ENCODE results near the gene CCDC192.

DNA sequence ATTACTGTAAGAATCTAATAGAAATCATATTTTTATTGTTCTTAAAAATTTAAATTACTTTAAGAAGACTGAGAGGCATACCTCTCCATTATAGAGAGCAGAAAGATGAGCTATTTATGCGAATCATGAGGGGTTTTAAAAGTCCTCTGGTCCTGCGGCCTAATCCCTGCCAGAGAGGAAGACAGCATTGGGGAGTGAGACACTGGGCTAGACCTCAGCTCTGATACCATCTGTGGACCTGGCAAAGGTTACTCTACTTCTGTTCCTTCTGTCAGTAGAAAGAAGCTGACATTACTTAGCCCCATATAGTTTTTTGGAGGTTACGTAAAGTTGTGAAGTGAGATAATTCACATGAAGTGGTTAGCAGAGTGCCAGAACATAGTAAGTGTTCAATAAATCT, 103.6 kb downstream of the CCDC192 start:
- TF ChIP-seq ARNT (IDR thresholded peaks at IDR 0.05) (no peak), HDGF (IDR thresholded peaks at IDR 0.05; ENCODE audit: borderline replicate concordance) (no peak), FOXM1 (IDR thresholded peaks at IDR 0.05; ENCODE audit: borderline replicate concordance) (no peak), SUZ12 (IDR thresholded peaks at IDR 0.05) (no peak), TARDBP (IDR thresholded peaks at IDR 0.05) (no peak), BHLHE40 (IDR thresholded peaks at IDR 0.05; ENCODE audit: borderline replicate concordance) (no peak), FOXA1 (IDR thresholded peaks at IDR 0.05) (no peak), SP1 (IDR thresholded peaks at IDR 0.05) (no peak), FOXK2 (IDR thresholded peaks at IDR 0.05) (no peak)
- TF ChIP-seq, protein P1, sequence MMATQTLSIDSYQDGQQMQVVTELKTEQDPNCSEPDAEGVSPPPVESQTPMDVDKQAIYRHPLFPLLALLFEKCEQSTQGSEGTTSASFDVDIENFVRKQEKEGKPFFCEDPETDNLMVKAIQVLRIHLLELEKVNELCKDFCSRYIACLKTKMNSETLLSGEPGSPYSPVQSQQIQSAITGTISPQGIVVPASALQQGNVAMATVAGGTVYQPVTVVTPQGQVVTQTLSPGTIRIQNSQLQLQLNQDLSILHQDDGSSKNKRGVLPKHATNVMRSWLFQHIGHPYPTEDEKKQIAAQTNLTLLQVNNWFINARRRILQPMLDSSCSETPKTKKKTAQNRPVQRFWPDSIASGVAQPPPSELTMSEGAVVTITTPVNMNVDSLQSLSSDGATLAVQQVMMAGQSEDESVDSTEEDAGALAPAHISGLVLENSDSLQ (IDR thresholded peaks at IDR 0.05), result no peak

Measured in HEK293T (cell line).